RWPE1 (cell line): Measurements from ENCODE around the gene EXOC2.

Experiments
- CTCF ChIA-PET: fragments of 350-600 bp; sonication (Branson Sonifier 250); formaldehyde crosslinking; extraction: SDS; loops from one replicate; lab custom pipeline; 2021; lab: Yijun Ruan, JAX
- POLR2A ChIA-PET: fragments of 400-600 bp; formaldehyde crosslinking; extraction: SDS; loops from one replicate; lab custom pipeline; 2020; ENCODE audit warnings: antibody characterized with exemption; ENCODE audit not compliant: low non-redundant PET; lab: Yijun Ruan, JAX
- DNase-seq: peaks from one replicate; pipeline ENCODE4 v3.0.0; 2012; ENCODE audit warnings: low spot score
- H3K27ac ChIP-seq: fragments of 450-650 bp; 2 replicates; pipeline ENCODE4 v1.5.1; 2017
- CTCF ChIP-seq: fragments of 450-650 bp; conservative IDR thresholded peaks from 2 replicates; pipeline ENCODE4 v1.5.1; 2017; ENCODE audit warnings: low read depth, mild to moderate bottlenecking

Gene EXOC2

GRCh38 chr6:506920-507622, 185.9 kb downstream of the EXOC2 start:
- CTCF ChIA-PET, result no interaction called here
- H3K27ac ChIP-seq, result no peak overlapping the region
- POLR2A ChIA-PET, result no interaction called here
- DNase-seq, result no peak
- no peak for TF ChIP-seq CTCF

GRCh38 chr6:506508-506907, 186.4 kb downstream of the EXOC2 start:
- no peak for TF ChIP-seq CTCF
- no peak overlapping the region for H3K27ac ChIP-seq
- ChIA-PET POLR2A (no interaction called here), CTCF (no interaction called here)
- no peak for DNase-seq

- no peak for TF ChIP-seq CTCF
- H3K27ac ChIP-seq, result no peak overlapping the region
- CTCF ChIA-PET, result no interaction called here
- POLR2A ChIA-PET, result no interaction called here
- DNase-seq, result no peak
Observed at GRCh38 chr6:505374-505773, 187.6 kb downstream of the EXOC2 start.

- no peak for TF ChIP-seq CTCF
- POLR2A ChIA-PET, result no interaction called here
- CTCF ChIA-PET, result no interaction called here
- no peak for DNase-seq
- no peak overlapping the region for H3K27ac ChIP-seq
Observed at GRCh38 chr6:504446-504980, 188.4 kb downstream of the EXOC2 start.

- TF ChIP-seq CTCF, result no peak
- ChIA-PET POLR2A (no interaction called here), CTCF (no interaction called here)
Observed at GRCh38 chr6:503610-504362, 189.2 kb downstream of the EXOC2 start.

GRCh38 chr6:502761-503160, 190.2 kb downstream of the EXOC2 start:
- ChIA-PET CTCF (interaction anchor here (0.6 kb wide), 1 partner anchor 52 kb away, joined by 3 read pairs; no protein-coding TSS in a partner anchor), POLR2A (no interaction called here)
- DNase-seq, result no peak
- no peak overlapping the region for H3K27ac ChIP-seq
- TF ChIP-seq CTCF, result no peak

More at GRCh38 chr6:503610-504362, 189.2 kb downstream of the EXOC2 start:
- H3K27ac ChIP-seq, result no peak overlapping the region
- no peak for DNase-seq
